PFSK-1 (cell line): ENCODE data around the gene OXNAD1.

ENCODE experiments used
- POLR2AphosphoS5 ChIP-seq: IDR thresholded peaks from 2 replicates; pipeline ENCODE4 v1.6.1; 2012; ENCODE audit warnings: low read depth, mild to moderate bottlenecking, control low read depth, low read length, moderate library complexity
- TAF1 ChIP-seq: IDR thresholded peaks from 2 replicates; pipeline ENCODE4 v1.6.1; 2012; ENCODE audit warnings: low read length, control low read depth, borderline replicate concordance; ENCODE audit not compliant: insufficient read depth

GRCh38 chr3:16273867-16274266, 8.9 kb downstream of the OXNAD1 start:
- TF ChIP-seq POLR2AphosphoS5 (no peak), TAF1 (no peak)
